Neuronal stem cell (in vitro differentiated cells): Measurements from ENCODE around the gene LRRC8E.

Experiments
- DNase-seq: peaks from one replicate; pipeline ENCODE4 v3.0.0-alpha.2; 2013; ENCODE audit warnings: low spot score
- H2AFZ ChIP-seq: one replicate; pipeline ENCODE4 v1.6.1; 2013; ENCODE audit warnings: mild to moderate bottlenecking, low read length, inconsistent platforms
- H2AK5ac ChIP-seq: 2 replicates; pipeline ENCODE4 v1.6.1; 2013; ENCODE audit warnings: low read depth, mild to moderate bottlenecking, inconsistent platforms, low read length, moderate library complexity, mixed read lengths
- H2BK120ac ChIP-seq: 2 replicates; pipeline ENCODE4 v1.6.1; 2013; ENCODE audit warnings: low read depth, mild to moderate bottlenecking, inconsistent platforms, low read length, moderate library complexity, mixed read lengths
- H2BK12ac ChIP-seq: one replicate; pipeline ENCODE4 v1.6.1; 2013; ENCODE audit warnings: low read length, inconsistent platforms
- H2BK15ac ChIP-seq: 2 replicates; pipeline ENCODE4 v1.6.1; 2013; ENCODE audit warnings: mild to moderate bottlenecking, low read length, inconsistent platforms, mixed read lengths
- H2BK5ac ChIP-seq: one replicate; pipeline ENCODE4 v1.6.1; 2013; ENCODE audit warnings: inconsistent platforms, mild to moderate bottlenecking, low read length, moderate library complexity
- H3K14ac ChIP-seq: one replicate; pipeline ENCODE4 v1.6.1; 2013; ENCODE audit warnings: low read length, inconsistent platforms
- H3K18ac ChIP-seq: 2 replicates; pipeline ENCODE4 v1.6.1; 2013; ENCODE audit warnings: low read length, inconsistent platforms
- H3K23ac ChIP-seq: 2 replicates; pipeline ENCODE4 v1.6.1; 2013; ENCODE audit warnings: low read depth, mild to moderate bottlenecking, mixed read lengths, low read length, inconsistent platforms; ENCODE audit not compliant: poor library complexity
- H3K27ac ChIP-seq: replicated peaks from 3 replicates; pipeline ENCODE4 v1.5.1; 2013; ENCODE audit warnings: low read length, inconsistent platforms
- H3K27me3 ChIP-seq, 3 experiments: 2 replicates each; pipeline ENCODE4 v1.6.1; 2013; ENCODE audit warnings: low read length in 3 of 3, mild to moderate bottlenecking in 2 of 3, inconsistent platforms in 1 of 3, low read depth in 1 of 3, mixed read lengths in 1 of 3, moderate library complexity in 1 of 3; ENCODE audit not compliant: control insufficient read depth in 3 of 3, insufficient read depth in 3 of 3
- H3K36me3 ChIP-seq, 2 donors: replicated peaks in 1 of 2; 2 replicates each; pipeline ENCODE4 v1.6.1; 2013; ENCODE audit warnings: low read length in 2 of 2; ENCODE audit not compliant: control insufficient read depth in 2 of 2, insufficient read depth in 2 of 2
- H3K4ac ChIP-seq: 2 replicates; pipeline ENCODE4 v1.6.1; 2013; ENCODE audit warnings: inconsistent platforms, mild to moderate bottlenecking, low read length, moderate library complexity
- H3K4me1 ChIP-seq, 2 donors: 1 replicate in 1 of 2; 2 replicates in 1 of 2; pipeline ENCODE4 v1.6.1; 2013; ENCODE audit warnings: low read length in 2 of 2, low read depth in 1 of 2; ENCODE audit not compliant: control insufficient read depth in 2 of 2, insufficient read depth in 1 of 2
- H3K4me2 ChIP-seq: one replicate; pipeline ENCODE4 v1.6.1; 2013; ENCODE audit warnings: mild to moderate bottlenecking, low read length, inconsistent platforms; ENCODE audit not compliant: insufficient read depth, poor library complexity, severe bottlenecking
- H3K4me3 ChIP-seq, 2 donors: 2 replicates each; pipeline ENCODE4 v1.5.1; 2013; ENCODE audit warnings: low read length in 2 of 2, mild to moderate bottlenecking in 2 of 2, inconsistent platforms in 1 of 2, moderate library complexity in 1 of 2
- H3K79me1 ChIP-seq: one replicate; pipeline ENCODE4 v1.6.1; 2013; ENCODE audit warnings: low read depth, mild to moderate bottlenecking, inconsistent platforms, low read length, moderate library complexity
- H3K9ac ChIP-seq: one replicate; pipeline ENCODE4 v1.6.1; 2013; ENCODE audit warnings: mild to moderate bottlenecking, low read depth, low read length, inconsistent platforms; ENCODE audit not compliant: poor library complexity
- H3K9me3 ChIP-seq, 2 donors: replicated peaks in 1 of 2; 2 replicates each; pipeline versions ENCODE3 to v1.6.1; 2013; ENCODE audit warnings: low read length in 2 of 2, mild to moderate bottlenecking in 2 of 2, inconsistent platforms in 1 of 2, low read depth in 1 of 2, mixed read lengths in 1 of 2, moderate library complexity in 1 of 2; ENCODE audit not compliant: control insufficient read depth in 2 of 2, insufficient read depth in 1 of 2
- H4K8ac ChIP-seq: one replicate; pipeline ENCODE4 v1.6.1; 2013; ENCODE audit warnings: low read depth, mild to moderate bottlenecking, inconsistent platforms, low read length, moderate library complexity
- H4K91ac ChIP-seq: one replicate; pipeline ENCODE4 v1.6.1; 2013; ENCODE audit warnings: low read length, low read depth, mild to moderate bottlenecking, inconsistent platforms; ENCODE audit not compliant: poor library complexity
- WGBS, 2 donors: extraction: QIAGEN DNeasy Blood & Tissue Kit; methylation state at CpG; one replicate each; pipeline ENCODE4 v1.1.7; 2013; ENCODE audit warnings: missing lambda C conversion rate in 2 of 2, mixed read lengths in 1 of 2; ENCODE audit not compliant: insufficient read length in 2 of 2, insufficient replicate concordance in 1 of 2; ENCODE audit errors: extremely low coverage in 2 of 2; 5-methylcytosine and 5-hydroxymethylcytosine counted together

Gene LRRC8E

DNA sequence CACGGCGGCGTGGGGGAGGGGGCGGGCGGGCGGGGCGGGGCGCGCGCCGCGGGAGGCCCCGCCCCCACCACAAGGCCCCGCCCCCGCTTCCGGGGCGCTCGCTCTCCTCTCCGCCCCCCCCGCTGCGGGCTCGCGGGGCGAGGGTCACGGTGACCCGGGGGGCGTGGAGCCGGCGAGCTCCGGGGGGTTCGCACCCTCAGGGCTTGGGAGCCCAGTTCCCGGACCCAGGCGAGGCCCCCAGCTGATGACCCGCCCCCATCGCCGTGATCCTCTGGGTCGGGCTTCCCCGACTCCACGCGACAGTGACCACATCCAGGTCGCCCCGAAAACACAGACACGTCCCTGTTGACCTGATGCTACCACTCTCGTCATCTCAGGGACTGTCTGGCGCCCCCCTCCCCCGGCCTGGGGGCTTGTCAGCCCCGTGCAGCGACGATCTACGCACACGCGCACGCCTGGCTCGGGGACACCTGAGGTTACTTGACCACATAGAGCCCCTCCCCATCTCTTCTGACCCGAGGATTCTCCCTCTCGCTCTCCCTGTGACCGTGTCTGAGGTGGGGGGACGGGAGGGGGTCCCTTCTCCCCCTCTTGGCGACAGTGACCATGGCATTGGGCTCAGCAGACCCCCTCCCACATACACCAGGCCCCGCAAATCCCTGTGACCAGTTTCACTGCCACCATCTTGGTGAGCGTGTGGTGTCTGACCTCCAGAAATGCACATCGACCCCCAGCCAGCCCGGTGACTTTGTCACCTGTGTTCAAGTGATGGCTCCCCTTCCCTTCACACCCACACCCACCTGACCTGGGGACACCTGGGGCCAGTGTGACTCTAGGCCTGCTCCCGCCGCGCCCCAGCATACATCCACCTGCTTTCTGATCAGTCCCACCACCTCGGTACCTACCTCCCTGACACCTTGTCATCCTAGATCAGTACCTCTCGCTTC lies 16.0 kb downstream of the LRRC8E start:
- no peak overlapping the region for H4K91ac ChIP-seq
- H2BK15ac ChIP-seq, result peak overlapping the region; percentile 81
- H3K79me1 ChIP-seq, result peaks cover 25% of the 10 kb centered on the region
- no peaks in the 10 kb centered on the region for H3K9me3 ChIP-seq
- H3K27ac ChIP-seq, result peak overlapping the region; percentile 78
- H3K36me3 ChIP-seq, result peaks cover 5 to 20% of the 10 kb centered on the region in 2 donors
- peak overlapping the region; percentile 87 for H2AFZ ChIP-seq
- peak overlapping the region; percentile 21 for H3K14ac ChIP-seq
- peak overlapping the region; percentile 98 for H3K4me2 ChIP-seq
- H2BK120ac ChIP-seq, result no peak overlapping the region
- H3K4ac ChIP-seq, result no peak overlapping the region
- H3K18ac ChIP-seq, result peak overlapping the region; percentile 100
- H3K9ac ChIP-seq, result peak overlapping the region; percentile 80
- DNase-seq, result no peak
- H3K27me3 ChIP-seq, result peaks cover 0 to 4% (median 0%) of the 10 kb centered on the region in 3 experiments
- H4K8ac ChIP-seq, result no peak overlapping the region
- peaks cover 13% of the 10 kb centered on the region in 2 donors for H3K4me1 ChIP-seq
- peak overlapping the region; percentile 89 for H2AK5ac ChIP-seq
- no CpG with 5 or more reads among the region's 68 CpGs for WGBS, 2 donors
- H2BK12ac ChIP-seq, result no peak overlapping the region
- H3K4me3 ChIP-seq, result peak overlapping the region; percentile 87 to 97
- H3K23ac ChIP-seq, result peak overlapping the region; percentile 96
- peak overlapping the region; percentile 93 for H2BK5ac ChIP-seq

DNA sequence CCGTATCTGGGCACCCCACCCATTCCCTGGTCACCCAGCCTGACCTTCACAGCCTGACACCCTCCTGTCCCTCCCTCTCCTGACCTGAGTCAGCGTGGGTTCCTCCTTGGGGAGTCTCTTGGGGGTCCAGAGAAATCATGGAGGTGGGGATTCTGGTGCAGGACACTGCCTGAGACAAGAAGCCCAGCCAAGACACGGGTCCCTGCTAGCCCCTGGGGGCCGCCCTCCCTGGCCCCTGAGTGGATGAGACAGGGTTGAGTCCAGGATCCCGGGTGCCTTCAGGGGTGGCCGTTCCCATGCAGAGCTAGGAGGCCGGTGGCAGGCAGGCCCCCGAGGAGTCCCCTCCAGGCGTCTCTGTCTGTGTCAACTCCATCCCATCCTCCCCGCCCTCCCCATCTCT lies 17.0 kb downstream of the LRRC8E start:
- Histone ChIP-seq H2BK12ac (no peak overlapping the region), H2BK15ac (no peak overlapping the region), H3K18ac (no peak overlapping the region), H3K36me3 (peaks cover 10 to 28% of the 10 kb centered on the region in 2 donors), H3K4me3 (peak overlapping the region in 1 of 2 donors; percentile 97), H4K91ac (no peak overlapping the region), H4K8ac (no peak overlapping the region), H2BK120ac (no peak overlapping the region), H3K79me1 (peaks cover 25% of the 10 kb centered on the region), H3K27ac (no peak overlapping the region), H2AFZ (no peak overlapping the region), H3K4me1 (peaks cover 13% of the 10 kb centered on the region in 2 donors), H3K4me2 (no peak overlapping the region), H3K23ac (no peak overlapping the region), H3K9me3 (no peaks in the 10 kb centered on the region), H3K27me3 (peaks cover 0 to 4% (median 0%) of the 10 kb centered on the region in 3 experiments), H2BK5ac (no peak overlapping the region), H3K14ac (no peak overlapping the region), H3K9ac (no peak overlapping the region), H2AK5ac (no peak overlapping the region), H3K4ac (no peak overlapping the region)
- no CpG with 5 or more reads among the region's 10 CpGs for WGBS, 2 donors
- DNase-seq, result no peak

DNA sequence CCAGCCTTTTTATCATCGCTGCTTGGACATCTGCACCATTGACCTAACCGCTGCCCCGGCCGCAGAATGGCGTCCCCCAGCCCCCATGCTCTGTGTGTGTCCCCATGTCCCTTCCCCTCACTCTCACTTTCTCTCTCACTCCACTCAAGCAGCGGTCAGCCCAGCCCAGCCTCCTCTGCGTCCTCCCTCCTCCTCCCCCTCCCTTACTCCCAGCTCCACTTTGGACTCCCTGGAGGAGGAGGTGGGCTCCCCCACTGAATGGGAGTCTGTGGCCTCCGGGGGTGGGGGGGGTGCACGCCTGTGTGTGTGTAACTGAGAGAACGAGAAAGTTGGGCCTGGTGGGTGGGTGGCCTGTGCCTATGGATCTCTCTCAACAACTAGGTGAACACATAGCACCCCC lies 17.5 kb downstream of the LRRC8E start:
- no peak overlapping the region for H2BK15ac ChIP-seq
- no peak overlapping the region for H4K8ac ChIP-seq
- peaks cover 13% of the 10 kb centered on the region in 2 donors for H3K4me1 ChIP-seq
- no CpG with 5 or more reads among the region's 10 CpGs for WGBS, 2 donors
- no peaks in the 10 kb centered on the region for H3K9me3 ChIP-seq
- H3K79me1 ChIP-seq, result peaks cover 27% of the 10 kb centered on the region
- H3K23ac ChIP-seq, result peak overlapping the region; percentile 22
- H2BK12ac ChIP-seq, result no peak overlapping the region
- H3K36me3 ChIP-seq, result peaks cover 16 to 34% of the 10 kb centered on the region in 2 donors
- DNase-seq, result no peak
- no peak overlapping the region for H2AK5ac ChIP-seq
- peaks cover 0 to 4% (median 0%) of the 10 kb centered on the region in 3 experiments for H3K27me3 ChIP-seq
- H3K18ac ChIP-seq, result no peak overlapping the region
- H3K9ac ChIP-seq, result peak overlapping the region; percentile 30
- no peak overlapping the region for H2AFZ ChIP-seq
- H2BK5ac ChIP-seq, result no peak overlapping the region
- no peak overlapping the region for H2BK120ac ChIP-seq
- no peak overlapping the region for H3K14ac ChIP-seq
- no peak overlapping the region for H3K4me2 ChIP-seq
- H4K91ac ChIP-seq, result no peak overlapping the region
- H3K4ac ChIP-seq, result no peak overlapping the region
- no peak overlapping the region for H3K4me3 ChIP-seq
- H3K27ac ChIP-seq, result no peak overlapping the region

DNA sequence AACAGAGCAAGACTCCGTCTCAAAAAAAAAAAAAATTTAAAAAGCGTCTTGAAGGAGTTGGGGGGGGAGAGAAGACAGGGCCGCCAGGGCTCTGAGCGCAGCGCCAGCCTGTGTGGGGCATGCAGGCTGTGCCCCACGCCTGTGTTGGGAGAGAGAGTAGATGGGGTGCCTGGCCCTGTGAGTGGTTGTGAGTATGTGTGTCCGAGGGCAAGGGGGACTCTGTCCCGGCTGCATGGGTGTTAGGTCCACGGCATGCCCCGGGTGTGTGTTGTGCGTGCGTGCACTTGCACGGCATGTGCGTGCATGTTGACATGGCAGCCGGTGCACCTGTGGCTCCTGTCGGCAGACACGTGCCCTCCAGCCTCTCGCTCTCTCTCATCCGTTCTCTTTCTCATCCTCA lies 18.8 kb downstream of the LRRC8E start:
- Histone ChIP-seq H2BK5ac (peak overlapping the region; percentile 53), H3K9me3 (no peaks in the 10 kb centered on the region), H2AK5ac (no peak overlapping the region), H3K9ac (peak overlapping the region; percentile 72), H2BK120ac (no peak overlapping the region), H3K27ac (no peak overlapping the region), H3K4me3 (no peak overlapping the region), H3K18ac (no peak overlapping the region), H4K91ac (peak overlapping the region; percentile 30), H3K14ac (peak overlapping the region; percentile 21), H3K4ac (no peak overlapping the region), H2BK12ac (no peak overlapping the region), H4K8ac (no peak overlapping the region), H3K79me1 (peaks cover 27% of the 10 kb centered on the region), H3K23ac (peak overlapping the region; percentile 99), H3K4me1 (peaks cover 13% of the 10 kb centered on the region in 2 donors), H3K27me3 (peaks cover 0 to 4% (median 0%) of the 10 kb centered on the region in 3 experiments), H2AFZ (no peak overlapping the region), H3K4me2 (no peak overlapping the region), H3K36me3 (peaks cover 21 to 45% of the 10 kb centered on the region in 2 donors), H2BK15ac (no peak overlapping the region)
- no CpG with 5 or more reads among the region's 19 CpGs for WGBS, 2 donors
- DNase-seq, result no peak
